Natural killer cell treated with Interleukin-12 subunit alpha and Interleukin-12 subunit beta and Interleukin-15 and Interleukin-18, amount 100 ng/mL, for 72 hours (primary cell): Measurements from ENCODE around the gene DNAJA3. TPM values are rescaled to one million over a fixed set of nuclear protein-coding genes. Genes with fewer than 3 reads are reported as not detected.

Source experiments
- ATAC-seq, 2 donors: fragments of 150-1000 bp; cut with Tn5 transposase in 1 of 2; sonication (Bioruptor Pico), chemical (Tn5 transposase) in 1 of 2; 2 replicates each; pipeline ENCODE4 v1.10.0; 2021
- DNase-seq: peaks from one replicate; pipeline ENCODE4 v3.0.0; 2022; ENCODE audit warnings: low spot score
- H3K27ac Mint-ChIP-seq, 2 donors: 1 replicate in 1 of 2; 2 replicates in 1 of 2; pipeline ENCODE4 v1.8.0; 2022; ENCODE audit warnings: mixed read lengths in 2 of 2, mild to moderate bottlenecking in 1 of 2, moderate library complexity in 1 of 2
- H3K27me3 Mint-ChIP-seq, 2 donors: 1 replicate in 1 of 2; 2 replicates in 1 of 2; pipeline ENCODE4 v1.8.0; 2022; ENCODE audit warnings: mixed read lengths in 2 of 2
- H3K36me3 Mint-ChIP-seq: one replicate; pipeline ENCODE4 v1.8.0; 2022; ENCODE audit warnings: mixed read lengths
- H3K4me1 Mint-ChIP-seq, 2 donors: 1 replicate in 1 of 2; 2 replicates in 1 of 2; pipeline ENCODE4 v1.8.0; 2022; ENCODE audit warnings: low read depth in 2 of 2, mixed read lengths in 2 of 2, mild to moderate bottlenecking in 1 of 2
- H3K4me3 Mint-ChIP-seq: one replicate; pipeline ENCODE4 v1.8.0; 2022; ENCODE audit warnings: mixed read lengths
- H3K9me3 Mint-ChIP-seq: 2 replicates; pipeline ENCODE4 v1.8.0; 2022; ENCODE audit warnings: mixed read lengths
- total RNA-seq, 2 donors: library from RNA; stranded (reverse); gene quantifications; one replicate each; pipeline ENCODE4 v1.2.3, GENCODE V29; 2022

The DNAJA3 gene
- total RNA-seq, 2 donors from 2014 or later: 55.0 to 99.8 TPM

- Mint-ChIP-seq H3K9me3 (no peaks in the 10 kb centered on the region), H3K4me3 (no peak overlapping the region), H3K27me3 (no peaks in the 10 kb centered on the region), H3K4me1 (peaks cover 0 to 7% of the 10 kb centered on the region in 2 donors), H3K27ac (no peak overlapping the region), H3K36me3 (no peaks in the 10 kb centered on the region)
- ATAC-seq (no peak), DNase-seq (no peak)
Observed at GRCh38 chr16:4383591-4384444, 41.9 kb upstream of the DNAJA3 start.

DNA sequence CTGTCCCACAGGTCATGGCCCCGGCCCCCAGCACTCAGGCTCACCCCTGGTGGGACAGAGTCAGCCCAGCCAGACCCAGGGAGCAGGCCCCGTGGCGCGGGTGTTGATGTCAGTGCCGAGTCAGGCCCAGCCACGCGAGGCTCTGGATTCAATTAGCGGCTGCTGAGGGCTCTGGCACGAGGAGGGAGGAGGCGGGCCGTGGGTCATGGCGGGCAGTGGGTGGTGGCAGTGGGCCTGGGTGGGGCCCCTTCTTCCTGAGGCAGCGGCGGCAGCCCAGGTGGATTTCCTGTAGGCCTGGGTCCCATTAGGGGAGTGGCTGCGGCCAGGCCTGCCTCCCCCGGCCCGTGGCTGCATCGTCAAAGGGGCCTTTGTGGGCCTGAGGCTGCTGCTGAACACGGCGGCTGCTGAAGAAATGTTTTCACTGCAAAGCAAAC is 41.1 kb upstream of the DNAJA3 start:
- Mint-ChIP-seq H3K4me3 (no peak overlapping the region), H3K4me1 (peaks cover 0 to 7% of the 10 kb centered on the region in 2 donors), H3K36me3 (no peaks in the 10 kb centered on the region), H3K27ac (no peak overlapping the region), H3K27me3 (no peaks in the 10 kb centered on the region), H3K9me3 (no peaks in the 10 kb centered on the region)
- no peak for DNase-seq
- ATAC-seq: no peak

- H3K27ac Mint-ChIP-seq: no peak overlapping the region
- peaks cover 0 to 11% of the 10 kb centered on the region in 2 donors for H3K4me1 Mint-ChIP-seq
- no peaks in the 10 kb centered on the region for H3K27me3 Mint-ChIP-seq
- ATAC-seq (no peak), DNase-seq (no peak)
- no peaks in the 10 kb centered on the region for H3K36me3 Mint-ChIP-seq
- H3K9me3 Mint-ChIP-seq: no peaks in the 10 kb centered on the region
- H3K4me3 Mint-ChIP-seq: no peak overlapping the region
Observed at GRCh38 chr16:4385066-4385788, 40.4 kb upstream of the DNAJA3 start.

GRCh38 chr16:4385789-4386450 is 39.7 kb upstream of the DNAJA3 start:
- Mint-ChIP-seq H3K4me3 (no peak overlapping the region), H3K4me1 (peaks cover 0 to 12% of the 10 kb centered on the region in 2 donors), H3K27ac (no peak overlapping the region), H3K27me3 (no peaks in the 10 kb centered on the region), H3K36me3 (no peaks in the 10 kb centered on the region), H3K9me3 (no peaks in the 10 kb centered on the region)
- no peak for DNase-seq
- no peak for ATAC-seq

DNA sequence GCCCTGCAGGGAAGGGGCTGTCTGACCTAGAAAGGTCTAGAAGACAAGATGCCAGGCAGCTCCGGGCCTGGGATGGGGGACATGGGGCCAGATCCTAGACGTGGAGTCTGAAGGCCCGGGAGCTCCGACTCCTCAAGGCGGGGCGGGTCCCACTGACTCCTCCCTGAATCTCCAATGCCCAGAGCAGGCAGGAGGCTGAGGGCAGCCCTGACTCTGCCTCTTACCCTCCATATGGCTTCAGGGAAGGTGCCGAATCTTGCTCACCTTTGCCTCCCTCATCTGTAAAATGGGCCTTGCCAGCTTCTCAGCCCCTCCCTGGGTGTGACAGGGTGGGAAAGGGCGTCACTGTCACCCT is 39.2 kb upstream of the DNAJA3 start:
- DNase-seq: no peak
- no peaks in the 10 kb centered on the region for H3K9me3 Mint-ChIP-seq
- no peaks in the 10 kb centered on the region for H3K36me3 Mint-ChIP-seq
- no peak overlapping the region for H3K27ac Mint-ChIP-seq
- no peak overlapping the region for H3K4me3 Mint-ChIP-seq
- no peak for ATAC-seq
- no peaks in the 10 kb centered on the region for H3K27me3 Mint-ChIP-seq
- H3K4me1 Mint-ChIP-seq: peaks cover 0 to 12% of the 10 kb centered on the region in 2 donors

DNA sequence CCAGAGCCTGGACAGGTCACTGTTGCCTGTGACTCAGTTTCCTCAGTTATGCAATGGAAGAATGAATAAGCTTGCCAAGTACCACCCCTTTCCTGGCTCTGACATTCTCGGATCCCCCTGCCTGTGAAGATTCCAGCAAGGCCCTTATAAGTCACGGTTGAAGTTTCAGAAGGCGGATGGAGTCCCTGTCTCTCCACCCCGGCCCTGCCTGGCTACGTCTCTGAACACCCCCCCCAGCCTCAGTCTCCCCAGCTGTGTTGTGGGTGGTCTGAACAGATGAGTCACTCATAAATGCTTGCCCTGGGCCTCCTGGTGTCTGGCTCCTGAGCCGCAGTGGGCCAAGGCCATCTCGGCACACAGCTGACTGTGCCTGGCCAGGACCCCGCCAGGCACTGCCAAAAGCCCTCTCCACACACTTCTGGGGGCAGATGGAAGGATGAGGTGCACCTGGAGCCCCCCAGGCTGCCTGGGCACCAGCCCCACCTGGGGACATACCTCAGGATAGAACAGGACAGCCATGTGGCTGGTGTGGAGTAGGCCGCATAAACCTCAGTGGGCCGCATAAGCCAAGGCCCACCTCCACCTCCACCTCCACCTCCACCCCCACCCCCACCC is 38.6 kb upstream of the DNAJA3 start:
- H3K27me3 Mint-ChIP-seq: no peaks in the 10 kb centered on the region
- no peak overlapping the region for H3K4me3 Mint-ChIP-seq
- DNase-seq (no peak), ATAC-seq (no peak)
- no peaks in the 10 kb centered on the region for H3K36me3 Mint-ChIP-seq
- no peaks in the 10 kb centered on the region for H3K9me3 Mint-ChIP-seq
- no peak overlapping the region for H3K27ac Mint-ChIP-seq
- H3K4me1 Mint-ChIP-seq: peaks cover 0 to 12% of the 10 kb centered on the region in 2 donors

- Mint-ChIP-seq H3K4me3 (no peak overlapping the region), H3K27me3 (no peaks in the 10 kb centered on the region), H3K4me1 (peaks cover 0 to 12% of the 10 kb centered on the region in 2 donors), H3K27ac (no peak overlapping the region), H3K36me3 (no peaks in the 10 kb centered on the region), H3K9me3 (no peaks in the 10 kb centered on the region)
- DNase-seq (no peak), ATAC-seq (no peak)
Observed at GRCh38 chr16:4387781-4388180, 37.9 kb upstream of the DNAJA3 start.

GRCh38 chr16:4388271-4389021 is 37.2 kb upstream of the DNAJA3 start:
- no peaks in the 10 kb centered on the region for H3K9me3 Mint-ChIP-seq
- no peak overlapping the region for H3K4me3 Mint-ChIP-seq
- peaks cover 0 to 9% of the 10 kb centered on the region in 2 donors for H3K4me1 Mint-ChIP-seq
- no peak overlapping the region for H3K27ac Mint-ChIP-seq
- H3K36me3 Mint-ChIP-seq: no peaks in the 10 kb centered on the region
- DNase-seq (no peak), ATAC-seq (no peak)
- no peaks in the 10 kb centered on the region for H3K27me3 Mint-ChIP-seq

DNA sequence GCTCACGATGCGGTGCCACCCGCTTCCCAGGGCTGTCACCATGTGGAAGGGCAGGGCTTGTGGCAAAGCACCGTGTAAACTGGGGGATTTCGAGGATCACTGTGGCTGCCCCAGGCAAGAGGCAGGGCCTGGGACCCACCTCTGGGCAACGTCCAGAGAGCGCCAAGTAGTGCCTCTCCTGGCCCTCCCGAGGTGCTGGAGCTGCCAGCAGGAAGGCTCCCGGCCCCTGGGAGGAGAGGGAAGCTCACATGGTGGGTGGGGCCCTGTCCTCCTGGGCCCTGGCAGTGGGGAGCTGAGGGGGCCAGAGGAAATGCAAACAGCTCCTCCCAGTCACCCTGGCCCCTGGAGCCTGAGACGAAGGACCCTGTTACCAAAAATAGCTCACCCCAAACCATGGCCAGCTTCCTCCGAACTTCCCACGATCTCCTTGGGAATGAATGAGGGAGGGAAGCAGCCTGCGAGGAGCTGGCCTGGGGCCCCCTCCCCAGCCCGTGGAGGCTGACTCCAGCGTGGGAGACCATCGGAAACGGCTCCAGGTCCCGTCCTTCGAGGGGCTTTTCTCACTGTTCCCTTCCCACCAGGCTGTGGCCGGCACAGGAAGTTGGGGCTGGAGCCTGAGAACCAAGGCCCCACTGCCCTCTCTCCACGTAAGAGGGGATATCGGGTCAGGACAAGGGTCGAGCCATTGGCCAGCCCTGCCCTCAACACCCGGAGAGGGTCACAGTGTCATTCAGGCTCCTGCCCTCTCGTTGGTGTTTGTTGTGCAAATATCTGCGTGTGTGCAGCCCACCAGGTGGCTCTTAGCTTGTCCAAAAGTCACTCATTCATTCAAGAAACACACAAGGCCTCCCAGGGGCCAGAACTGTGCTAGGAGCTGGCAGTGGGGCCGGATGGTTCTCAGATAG is 36.4 kb upstream of the DNAJA3 start:
- no peak for ATAC-seq
- DNase-seq: no peak
- no peaks in the 10 kb centered on the region for H3K27me3 Mint-ChIP-seq
- no peaks in the 10 kb centered on the region for H3K36me3 Mint-ChIP-seq
- H3K27ac Mint-ChIP-seq: no peak overlapping the region
- H3K9me3 Mint-ChIP-seq: no peaks in the 10 kb centered on the region
- H3K4me1 Mint-ChIP-seq: peaks cover 0 to 9% of the 10 kb centered on the region in 2 donors
- no peak overlapping the region for H3K4me3 Mint-ChIP-seq

DNA sequence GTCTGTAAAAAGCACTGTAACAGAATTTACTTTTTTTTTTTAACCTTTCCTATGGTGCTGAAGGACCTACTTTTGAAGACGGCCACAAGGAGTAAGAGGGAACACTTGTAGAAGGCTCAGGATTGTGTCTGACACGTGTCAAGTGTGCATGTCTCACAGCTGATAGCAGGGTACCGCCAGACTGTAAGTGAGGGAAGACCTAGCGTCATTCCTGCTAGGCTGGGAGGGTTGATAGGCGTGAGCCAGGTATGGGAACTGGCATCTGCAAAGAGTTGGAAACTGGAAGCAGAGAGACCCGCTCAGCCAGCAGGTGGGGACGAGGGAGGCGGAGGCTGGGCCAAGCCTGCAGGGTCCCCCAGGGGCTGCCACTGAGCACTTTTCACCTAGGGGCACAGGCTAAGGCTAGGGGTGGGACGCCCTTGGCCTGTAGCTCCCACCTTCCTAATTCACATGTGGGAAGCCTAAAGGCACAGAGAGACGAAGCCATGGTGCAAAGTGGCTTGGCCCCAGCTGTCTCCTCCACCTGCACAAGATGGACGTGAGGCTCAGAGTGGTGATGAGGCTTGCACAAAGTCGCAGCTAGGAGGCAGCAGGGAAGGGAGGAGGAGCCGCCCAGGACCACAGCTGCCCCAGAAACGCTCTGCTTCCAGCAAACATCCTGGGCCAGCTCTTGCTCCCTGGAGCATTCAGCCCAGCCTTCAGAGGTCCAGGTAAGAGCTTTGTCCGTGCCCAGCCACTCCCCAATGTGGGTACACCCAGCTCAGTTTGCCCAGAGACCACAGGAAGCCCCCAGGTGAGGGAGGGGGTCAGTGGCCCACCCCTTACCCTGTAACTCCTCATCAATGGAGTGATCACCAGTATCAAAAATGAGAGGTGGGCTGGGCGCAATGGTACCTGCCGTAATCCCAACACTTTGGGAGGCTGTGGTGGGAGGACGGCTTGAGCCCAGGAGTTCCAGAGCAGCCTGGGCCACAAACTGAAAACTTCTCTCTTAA is 35.1 kb upstream of the DNAJA3 start:
- no peak for ATAC-seq
- Mint-ChIP-seq H3K4me1 (peaks cover 2 to 6% of the 10 kb centered on the region in 2 donors), H3K9me3 (no peaks in the 10 kb centered on the region), H3K27me3 (no peaks in the 10 kb centered on the region), H3K27ac (no peak overlapping the region), H3K36me3 (no peaks in the 10 kb centered on the region), H3K4me3 (no peak overlapping the region)
- DNase-seq: no peak

GRCh38 chr16:4391631-4392381 is 33.9 kb upstream of the DNAJA3 start:
- H3K4me3 Mint-ChIP-seq: no peak overlapping the region
- no peaks in the 10 kb centered on the region for H3K27me3 Mint-ChIP-seq
- ATAC-seq: no peak
- H3K9me3 Mint-ChIP-seq: no peaks in the 10 kb centered on the region
- no peak for DNase-seq
- no peaks in the 10 kb centered on the region for H3K36me3 Mint-ChIP-seq
- no peak overlapping the region for H3K27ac Mint-ChIP-seq
- peaks cover 4 to 5% of the 10 kb centered on the region in 2 donors for H3K4me1 Mint-ChIP-seq
